Measurements from ENCODE around the gene ANKRD2.
"Not testable (repeated sequence)": the region's sequence is repeated elsewhere in the genome, so short reads cannot be mapped to it uniquely, and the experiment has no call there.

ANKRD2 gene, protein sequence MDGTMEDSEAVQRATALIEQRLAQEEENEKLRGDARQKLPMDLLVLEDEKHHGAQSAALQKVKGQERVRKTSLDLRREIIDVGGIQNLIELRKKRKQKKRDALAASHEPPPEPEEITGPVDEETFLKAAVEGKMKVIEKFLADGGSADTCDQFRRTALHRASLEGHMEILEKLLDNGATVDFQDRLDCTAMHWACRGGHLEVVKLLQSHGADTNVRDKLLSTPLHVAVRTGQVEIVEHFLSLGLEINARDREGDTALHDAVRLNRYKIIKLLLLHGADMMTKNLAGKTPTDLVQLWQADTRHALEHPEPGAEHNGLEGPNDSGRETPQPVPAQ

GRCh38 chr10:97572214-97572989 is at the start of gene ANKRD2:
Gene ANKRD2 (plus strand): TSS chr10:97572779. CDS start chr10:97572789, 10 bp downstream.
- TF ChIP-seq, protein P1, sequence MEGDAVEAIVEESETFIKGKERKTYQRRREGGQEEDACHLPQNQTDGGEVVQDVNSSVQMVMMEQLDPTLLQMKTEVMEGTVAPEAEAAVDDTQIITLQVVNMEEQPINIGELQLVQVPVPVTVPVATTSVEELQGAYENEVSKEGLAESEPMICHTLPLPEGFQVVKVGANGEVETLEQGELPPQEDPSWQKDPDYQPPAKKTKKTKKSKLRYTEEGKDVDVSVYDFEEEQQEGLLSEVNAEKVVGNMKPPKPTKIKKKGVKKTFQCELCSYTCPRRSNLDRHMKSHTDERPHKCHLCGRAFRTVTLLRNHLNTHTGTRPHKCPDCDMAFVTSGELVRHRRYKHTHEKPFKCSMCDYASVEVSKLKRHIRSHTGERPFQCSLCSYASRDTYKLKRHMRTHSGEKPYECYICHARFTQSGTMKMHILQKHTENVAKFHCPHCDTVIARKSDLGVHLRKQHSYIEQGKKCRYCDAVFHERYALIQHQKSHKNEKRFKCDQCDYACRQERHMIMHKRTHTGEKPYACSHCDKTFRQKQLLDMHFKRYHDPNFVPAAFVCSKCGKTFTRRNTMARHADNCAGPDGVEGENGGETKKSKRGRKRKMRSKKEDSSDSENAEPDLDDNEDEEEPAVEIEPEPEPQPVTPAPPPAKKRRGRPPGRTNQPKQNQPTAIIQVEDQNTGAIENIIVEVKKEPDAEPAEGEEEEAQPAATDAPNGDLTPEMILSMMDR (conservative IDR thresholded peaks at IDR 0.05; ENCODE audit: low read depth, low read length): peak; percentile 96
- H3K4me3 ChIP-seq (ENCODE audit: low read depth, low read length): no peak within 1 kb of the TSS
- peak; percentile 90 for DNase-seq (ENCODE audit: low read depth)

DNA sequence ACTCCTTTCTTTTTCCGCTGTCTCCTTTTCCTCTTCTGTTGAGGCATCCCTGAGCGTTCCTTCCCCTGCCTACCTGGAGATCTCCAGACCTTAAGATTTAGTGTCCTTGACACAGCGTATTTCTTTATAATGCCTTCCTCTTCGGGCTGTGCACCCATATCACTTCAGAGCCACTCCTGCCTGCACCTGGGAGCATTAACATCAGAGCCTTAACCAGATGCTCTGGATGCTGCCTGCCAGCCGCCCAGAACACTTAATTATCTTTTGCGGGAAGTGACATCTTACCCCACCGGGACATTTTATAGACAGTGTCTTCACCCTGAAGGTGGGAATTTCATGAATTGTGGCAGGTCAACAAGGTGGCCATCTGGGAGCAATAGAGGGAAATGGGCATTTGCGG is 49.6 kb upstream of the ANKRD2 start:
- no peak overlapping the region for H3K4me3 ChIP-seq (ENCODE audit: low read depth, low read length)
- no peak for DNase-seq (ENCODE audit: low read depth)
- TF ChIP-seq, protein P1 (conservative IDR thresholded peaks at IDR 0.05; ENCODE audit: low read depth, low read length): no peak

DNA sequence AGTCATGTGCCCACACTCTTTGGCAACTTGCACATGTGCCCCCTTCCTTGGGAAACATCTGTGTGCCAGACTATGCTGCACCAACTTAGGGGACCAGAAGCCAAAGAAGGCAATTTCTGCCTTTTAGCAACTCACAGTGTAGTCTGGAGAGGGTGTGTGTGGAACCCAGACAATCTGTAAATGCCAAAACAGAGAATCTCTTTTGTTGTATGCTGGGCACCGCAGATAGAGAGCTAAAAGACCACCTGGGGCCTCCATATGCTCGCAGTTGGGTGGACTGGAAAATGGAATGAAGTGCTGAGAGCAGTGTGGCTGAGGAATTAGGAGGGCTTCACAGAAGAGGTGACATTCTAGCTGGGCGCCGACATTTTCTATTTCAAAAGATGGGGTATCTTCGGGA is 47.5 kb upstream of the ANKRD2 start:
- TF ChIP-seq, protein P1 (conservative IDR thresholded peaks at IDR 0.05; ENCODE audit: low read depth, low read length): no peak
- no peak overlapping the region for H3K4me3 ChIP-seq (ENCODE audit: low read depth, low read length)
- DNase-seq (ENCODE audit: low read depth): no peak

GRCh38 chr10:97525683-97526110 is 46.9 kb upstream of the ANKRD2 start:
- no peak overlapping the region for H3K4me3 ChIP-seq (ENCODE audit: low read depth, low read length)
- DNase-seq (ENCODE audit: low read depth): no peak
- TF ChIP-seq, protein P1 (conservative IDR thresholded peaks at IDR 0.05; ENCODE audit: low read depth, low read length): no peak

GRCh38 chr10:97528876-97529275 is 43.7 kb upstream of the ANKRD2 start:
- DNase-seq (ENCODE audit: low read depth); H3K4me3 ChIP-seq (ENCODE audit: low read depth, low read length): not testable (repeated sequence)

DNA sequence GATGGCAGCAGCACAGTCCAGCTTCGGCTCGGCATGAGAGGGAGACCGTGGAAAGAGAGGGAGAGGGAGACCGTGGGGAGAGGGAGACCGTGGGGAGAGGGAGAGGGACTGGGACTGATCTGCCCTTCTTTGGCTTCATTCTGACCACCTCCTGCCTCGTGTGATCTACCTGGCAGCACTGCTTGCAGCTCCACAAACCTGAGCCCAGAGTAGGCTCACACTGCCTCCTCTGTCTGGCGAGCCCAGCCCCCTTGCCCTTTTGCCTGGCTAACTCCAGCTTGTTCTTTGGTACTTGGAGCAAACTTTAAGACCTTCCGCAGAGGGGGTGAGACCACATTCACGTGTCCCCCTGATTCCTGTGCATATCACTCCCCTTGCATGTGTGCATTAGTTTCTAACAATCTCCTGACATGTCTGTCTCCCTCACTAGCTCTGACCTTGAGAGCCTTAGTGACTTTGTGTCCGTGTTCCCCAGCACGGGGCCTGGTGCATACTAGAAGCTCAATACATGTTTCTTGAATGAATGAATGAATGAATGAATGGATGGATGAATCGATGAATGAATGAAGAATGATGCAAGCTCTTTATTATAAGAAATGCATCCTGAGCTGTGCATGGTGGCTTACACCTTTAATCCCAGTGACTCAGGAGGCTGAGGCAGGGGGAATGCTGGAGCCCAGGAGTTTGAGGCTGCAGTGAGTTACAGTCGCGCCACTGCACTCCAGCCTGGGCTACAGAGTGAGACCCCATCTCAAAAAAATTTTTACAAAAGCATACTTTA is 42.7 kb upstream of the ANKRD2 start:
- no peak overlapping the region for H3K4me3 ChIP-seq (ENCODE audit: low read depth, low read length)
- TF ChIP-seq, protein P1 (conservative IDR thresholded peaks at IDR 0.05; ENCODE audit: low read depth, low read length): no peak
- DNase-seq (ENCODE audit: low read depth): no peak

- TF ChIP-seq, protein P1 (conservative IDR thresholded peaks at IDR 0.05; ENCODE audit: low read depth, low read length): no peak
- DNase-seq (ENCODE audit: low read depth): peak; percentile 51
These were observed 41.1 kb upstream of the ANKRD2 start for GRCh38 chr10:97531401-97531986.

More at GRCh38 chr10:97531401-97531986, 41.1 kb upstream of the ANKRD2 start:
- H3K4me3 ChIP-seq (ENCODE audit: low read depth, low read length): no peak overlapping the region

Measured in choroid plexus epithelial cell (primary cell).